HG02943 (cell line): ENCODE data around the gene FKBP6.
"Not testable (repeated sequence)": the region's sequence is repeated elsewhere in the genome, so short reads cannot be mapped to it uniquely, and the experiment has no call there.

Experiments
- ATAC-seq: cut with Tn5 transposase; IDR thresholded peaks from one replicate; pipeline ENCODE4 v1.9.1; 2021; ENCODE audit warnings: mild to moderate bottlenecking, low read depth, moderate library complexity; ENCODE audit not compliant: unreplicated experiment

FKBP6 gene

GRCh38 chr7:73327922-73328321 is at the start of gene FKBP6, which contains the start of gene TRIM50:
FKBP6 (plus strand) TSS chr7:73328161; CDS start chr7:73328429, 268 bp downstream.
TRIM50 (minus strand) TSS chr7:73328082; CDS start chr7:73324787, 3,295 bp downstream.
- not testable (repeated sequence) for ATAC-seq

- not testable (repeated sequence) for ATAC-seq
These were observed 30.7 kb upstream of the FKBP6 start for GRCh38 chr7:73297235-73297634.

GRCh38 chr7:73297706-73298105 is 30.3 kb upstream of the FKBP6 start:
- not testable (repeated sequence) for ATAC-seq

GRCh38 chr7:73299812-73300211 is 28.1 kb upstream of the FKBP6 start:
- ATAC-seq: not testable (repeated sequence)

- ATAC-seq: not testable (repeated sequence)
These were observed 26.9 kb upstream of the FKBP6 start for GRCh38 chr7:73301108-73301507.

GRCh38 chr7:73302846-73303245 is 25.1 kb upstream of the FKBP6 start:
- not testable (repeated sequence) for ATAC-seq

GRCh38 chr7:73303546-73303945 is 24.4 kb upstream of the FKBP6 start:
- ATAC-seq: no peak

- ATAC-seq: no peak
These were observed 23.9 kb upstream of the FKBP6 start for GRCh38 chr7:73304071-73304470.

GRCh38 chr7:73304612-73305387 is 23.2 kb upstream of the FKBP6 start:
- ATAC-seq: not testable (repeated sequence)

GRCh38 chr7:73307436-73307835 is 20.5 kb upstream of the FKBP6 start:
- ATAC-seq: no peak

- ATAC-seq: peak; percentile 27
These were observed 19.8 kb upstream of the FKBP6 start for GRCh38 chr7:73308074-73308664.

GRCh38 chr7:73308665-73309214 is 19.2 kb upstream of the FKBP6 start, which contains the start of gene NSUN5:
NSUN5 (minus strand) TSS chr7:73308826; CDS start chr7:73308790, 36 bp downstream.
- ATAC-seq: peak; percentile 81

- ATAC-seq: not testable (repeated sequence)
These were observed 16.5 kb upstream of the FKBP6 start for GRCh38 chr7:73311421-73311820.

GRCh38 chr7:73312831-73313520 is 15.0 kb upstream of the FKBP6 start:
- no peak for ATAC-seq

- no peak for ATAC-seq
These were observed 14.4 kb upstream of the FKBP6 start for GRCh38 chr7:73313521-73313906.

GRCh38 chr7:73314271-73314670 is 13.7 kb upstream of the FKBP6 start:
- ATAC-seq: no peak

GRCh38 chr7:73316521-73316920 is 11.4 kb upstream of the FKBP6 start:
- ATAC-seq: no peak

GRCh38 chr7:73318656-73319204 is 9.2 kb upstream of the FKBP6 start:
- ATAC-seq: not testable (repeated sequence)

- ATAC-seq: not testable (repeated sequence)
These were observed 8.4 kb upstream of the FKBP6 start for GRCh38 chr7:73319541-73319940.

- not testable (repeated sequence) for ATAC-seq
These were observed 8.0 kb upstream of the FKBP6 start for GRCh38 chr7:73320009-73320408.
